Activated CD4-positive, CD25-positive, alpha-beta regulatory T cell treated with anti-CD3 and anti-CD28 coated beads, Interleukin-2, amount 50 U/mL, for 72 hours (primary cell): ENCODE data around the gene RAB2B.

Experiments used
- DNase-seq: peaks from one replicate; pipeline ENCODE4 v3.0.0; 2021

Gene RAB2B

DNA sequence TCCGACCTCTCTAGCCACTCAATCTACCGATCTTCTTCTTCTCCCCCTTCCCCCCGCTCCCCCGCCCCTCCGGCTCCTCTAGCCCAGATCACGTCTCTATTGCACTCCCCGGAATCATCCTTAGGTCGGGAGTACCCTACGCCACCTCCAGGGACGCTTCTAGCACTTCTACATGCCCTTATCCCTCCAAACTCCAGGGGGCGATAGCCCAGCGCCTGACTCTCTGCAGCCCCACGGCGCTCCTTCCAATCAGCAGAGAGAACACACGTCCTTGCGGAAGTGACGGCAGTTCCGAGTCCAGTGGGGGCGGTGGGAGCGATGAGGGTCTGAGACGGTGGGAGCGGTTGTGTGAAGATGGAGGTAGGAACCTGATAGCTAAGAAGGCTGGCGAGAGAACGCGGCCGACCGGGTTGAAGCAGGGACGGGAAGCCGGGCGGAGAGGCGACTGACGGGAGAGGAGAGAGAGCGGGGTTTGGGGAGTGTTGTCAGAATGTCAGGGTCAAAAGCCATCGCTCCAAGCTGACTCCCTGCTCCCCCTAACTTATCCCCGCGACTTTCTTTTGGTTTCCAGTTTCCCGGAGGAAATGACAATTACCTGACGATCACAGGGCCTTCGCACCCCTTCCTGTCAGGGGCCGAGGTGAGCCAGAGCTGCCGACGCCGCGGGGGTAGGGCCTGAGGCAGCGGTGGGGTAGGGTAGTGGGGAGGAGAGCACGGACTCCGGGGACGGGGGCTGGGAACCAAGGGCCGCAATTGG is at the start of gene RAB2B, which contains the start of gene TOX4:
TSS of gene RAB2B (minus strand) at position 35 of the 757 bp plus-strand sequence. CDS start 87 bp downstream, outside the sequence.
TSS of gene TOX4 (plus strand) at position 271 of the 757 bp plus-strand sequence. CDS start at position 355, 84 bp downstream.
- DNase-seq, result peak; percentile 88

DNA sequence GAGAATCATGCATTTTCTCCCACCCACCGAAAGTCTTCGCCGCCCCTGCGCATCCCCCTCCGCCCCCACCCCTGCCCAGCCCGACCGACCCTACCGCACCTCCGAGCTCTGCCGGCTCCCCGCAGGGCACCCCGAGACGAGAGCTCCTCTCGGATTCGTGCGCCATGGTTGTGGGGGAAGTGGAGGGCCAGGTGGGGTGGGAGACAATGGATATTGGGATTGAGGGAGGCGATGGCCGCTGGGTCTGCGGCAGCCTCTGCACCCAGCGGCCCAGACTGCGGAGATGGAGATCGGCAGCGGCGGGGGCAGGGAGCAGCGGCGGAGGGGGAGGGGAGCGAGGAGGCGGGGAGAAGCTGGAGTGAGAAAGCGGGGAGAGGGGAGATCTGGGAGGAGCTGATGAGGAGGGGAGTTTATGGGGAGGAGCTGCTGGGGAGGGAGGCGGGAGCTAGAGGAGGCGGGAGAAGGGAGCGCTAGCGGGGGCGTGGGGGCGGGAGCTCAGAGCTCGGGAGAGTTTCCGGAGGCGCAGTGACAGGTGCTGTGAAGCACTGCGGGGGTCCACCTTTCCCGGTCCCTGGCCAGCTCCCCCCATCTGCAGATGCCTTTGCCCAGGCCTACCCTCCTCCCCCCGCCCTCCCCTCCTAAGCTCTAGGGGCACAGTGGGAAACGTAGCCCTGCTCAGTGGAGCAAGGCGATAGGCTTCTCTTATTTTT is 49.4 kb upstream of the RAB2B start, which contains the start of gene SALL2:
TSS of gene SALL2 (minus strand) at position 385 of the 710 bp plus-strand sequence. CDS start at position 166, 219 bp downstream.
- DNase-seq, result peak; percentile 57

DNA sequence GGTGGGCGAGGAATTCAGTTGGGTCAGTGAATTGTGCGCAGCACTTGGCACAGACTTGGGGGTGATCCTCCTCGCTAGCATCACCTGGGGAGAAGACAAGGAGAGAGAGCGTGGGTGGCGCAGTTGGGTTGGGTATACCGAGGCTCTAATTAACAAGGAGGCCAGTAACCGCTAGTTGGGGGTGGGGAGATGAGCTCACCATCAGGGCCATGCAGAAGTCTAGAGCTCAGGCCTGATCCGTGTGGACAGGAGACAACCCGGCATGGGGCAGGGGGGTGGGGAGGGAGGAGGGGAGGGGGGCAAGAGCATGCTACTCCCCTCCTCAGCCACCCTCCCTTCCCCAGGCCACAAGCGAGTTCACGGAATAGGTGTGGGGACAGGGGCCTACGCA is 48.8 kb upstream of the RAB2B start:
- no peak for DNase-seq

DNA sequence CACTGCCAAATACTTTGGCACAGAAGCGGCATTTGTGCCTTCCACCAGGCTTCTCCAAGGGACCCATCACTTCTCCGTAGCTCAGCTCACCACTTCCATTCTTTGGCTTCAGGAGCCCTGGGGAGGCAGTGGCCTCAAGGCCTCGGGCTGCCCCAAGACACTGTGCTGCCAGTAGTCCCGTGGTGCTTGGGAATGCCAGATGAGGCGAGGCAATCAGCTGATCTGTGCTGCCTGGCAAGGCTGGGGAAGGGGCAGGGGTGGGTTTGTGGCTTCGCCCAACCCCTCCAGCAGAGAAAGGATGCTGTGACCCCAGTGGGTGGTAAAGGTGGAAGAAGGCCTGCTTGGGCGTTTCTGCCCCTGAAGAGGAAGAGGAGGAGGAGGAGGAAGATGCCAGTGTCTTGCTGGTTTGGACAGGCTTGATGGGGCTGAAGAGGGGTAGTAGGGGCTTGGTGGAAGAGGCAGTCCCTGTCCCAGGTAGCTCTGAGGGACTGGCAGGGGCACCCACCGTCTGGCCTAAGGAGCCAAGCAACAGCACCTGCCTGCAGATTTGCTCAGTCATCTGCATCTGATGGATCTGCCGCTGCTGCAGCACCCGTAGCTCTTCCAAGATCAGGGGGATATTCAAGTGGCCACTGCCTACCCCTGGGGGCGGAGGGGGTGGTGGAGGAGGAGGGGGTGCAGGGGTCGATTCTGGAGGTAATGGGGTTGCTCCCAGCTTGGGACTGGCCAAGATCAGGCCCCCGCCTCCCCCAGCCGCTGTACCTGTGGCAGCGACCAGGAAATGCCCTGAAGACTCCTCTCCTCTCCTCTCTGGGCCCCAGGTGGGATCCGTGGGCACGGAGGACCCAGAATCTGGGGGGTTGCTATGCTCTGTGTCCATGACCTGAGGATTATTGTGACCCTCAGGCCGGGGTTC is 48.1 kb upstream of the RAB2B start:
- no peak for DNase-seq

DNA sequence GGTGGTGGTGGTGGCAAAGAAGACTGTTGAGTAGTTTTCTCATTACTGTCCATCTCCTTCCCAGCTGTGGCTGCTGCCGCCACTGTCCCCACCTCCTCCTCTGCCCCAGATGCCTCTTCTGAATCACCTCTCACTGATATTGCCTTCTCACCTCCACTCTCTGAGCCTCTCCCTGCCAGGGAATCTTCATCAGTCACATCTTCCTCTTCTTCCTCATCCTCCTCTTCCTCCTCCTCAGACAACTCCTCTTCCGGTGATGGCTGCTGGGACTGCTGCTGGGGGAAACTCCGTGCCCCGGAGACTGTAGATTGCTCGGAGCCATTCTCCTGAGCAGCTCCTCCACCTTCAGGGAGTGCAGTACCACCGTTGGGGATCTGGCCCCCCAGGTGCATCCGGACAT is 46.4 kb upstream of the RAB2B start:
- DNase-seq, result no peak

DNA sequence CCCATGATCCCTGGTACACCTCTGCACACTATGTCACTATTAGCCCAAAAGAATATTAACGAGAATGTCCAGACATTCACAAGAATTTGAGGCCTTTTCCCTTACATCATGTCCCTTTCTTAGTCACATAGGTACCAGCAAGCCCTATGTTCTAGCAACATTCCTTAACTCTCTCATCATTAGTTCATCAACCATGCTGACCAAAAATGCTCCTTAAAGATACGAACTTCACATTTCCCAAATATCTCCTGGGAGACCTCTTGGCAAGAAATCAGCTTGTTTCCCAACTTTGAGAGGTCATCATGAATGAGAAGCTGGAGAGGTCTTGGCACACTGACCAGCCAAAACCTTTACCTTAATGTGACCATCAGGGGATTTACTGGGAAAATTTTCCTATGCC is 44.7 kb upstream of the RAB2B start:
- no peak for DNase-seq

DNA sequence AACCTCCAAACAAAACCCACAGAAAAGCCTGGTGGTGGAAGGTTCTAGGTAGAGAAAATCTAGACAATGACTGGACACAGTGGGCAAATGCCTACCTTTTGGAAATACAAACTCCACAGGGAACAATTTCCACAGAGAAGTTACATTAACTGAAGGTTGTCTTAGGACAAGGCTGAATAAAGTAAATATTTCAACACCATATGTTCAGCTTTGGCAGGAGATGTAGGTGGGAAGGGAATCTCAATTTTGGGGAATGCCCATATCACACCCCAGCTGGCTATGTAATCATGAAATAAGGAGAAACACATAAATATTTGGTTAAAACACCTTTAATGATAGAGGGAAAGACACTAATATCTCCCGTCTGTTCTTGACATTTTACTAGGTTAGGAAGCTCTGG is 44.0 kb upstream of the RAB2B start:
- DNase-seq, result no peak

DNA sequence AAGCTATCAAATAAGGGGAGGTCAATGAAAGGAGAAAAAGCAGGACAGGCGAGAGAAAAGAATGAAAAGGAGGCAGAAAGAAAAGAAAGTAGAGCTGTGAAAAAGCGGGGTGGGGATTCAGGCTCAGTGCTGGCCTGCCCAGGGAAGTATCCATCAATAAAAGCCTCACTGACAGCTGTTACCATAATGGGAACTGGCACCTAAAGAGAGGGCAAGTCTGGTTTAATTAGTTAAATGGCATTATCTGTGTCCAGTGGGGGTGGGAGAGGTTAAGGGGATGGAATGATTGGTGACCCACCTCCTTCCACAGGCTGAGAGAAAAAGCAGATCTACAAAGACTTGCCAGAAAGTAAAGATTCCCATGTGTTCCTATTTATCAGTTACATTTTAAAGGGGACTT is 42.0 kb upstream of the RAB2B start:
- no peak for DNase-seq

DNA sequence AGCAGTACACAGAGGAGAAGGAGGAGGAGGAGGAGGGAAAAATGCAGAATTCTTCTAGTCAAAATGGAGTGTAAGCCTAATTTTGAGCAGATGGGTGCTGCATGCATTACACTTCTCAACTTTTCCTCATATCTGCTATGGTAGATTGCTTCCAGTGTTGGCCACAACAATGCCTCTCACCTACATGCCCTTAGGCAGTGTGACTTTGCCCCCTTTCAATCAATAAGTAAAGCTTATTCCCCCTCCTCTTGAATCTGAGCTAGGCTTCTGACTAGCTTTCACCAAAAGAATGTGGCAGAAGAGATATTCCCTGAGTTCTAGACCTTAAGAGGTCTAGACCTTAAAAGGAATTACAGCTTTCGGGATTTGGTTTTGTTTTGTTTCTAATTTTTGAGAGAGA is 37.6 kb upstream of the RAB2B start:
- DNase-seq, result no peak

DNA sequence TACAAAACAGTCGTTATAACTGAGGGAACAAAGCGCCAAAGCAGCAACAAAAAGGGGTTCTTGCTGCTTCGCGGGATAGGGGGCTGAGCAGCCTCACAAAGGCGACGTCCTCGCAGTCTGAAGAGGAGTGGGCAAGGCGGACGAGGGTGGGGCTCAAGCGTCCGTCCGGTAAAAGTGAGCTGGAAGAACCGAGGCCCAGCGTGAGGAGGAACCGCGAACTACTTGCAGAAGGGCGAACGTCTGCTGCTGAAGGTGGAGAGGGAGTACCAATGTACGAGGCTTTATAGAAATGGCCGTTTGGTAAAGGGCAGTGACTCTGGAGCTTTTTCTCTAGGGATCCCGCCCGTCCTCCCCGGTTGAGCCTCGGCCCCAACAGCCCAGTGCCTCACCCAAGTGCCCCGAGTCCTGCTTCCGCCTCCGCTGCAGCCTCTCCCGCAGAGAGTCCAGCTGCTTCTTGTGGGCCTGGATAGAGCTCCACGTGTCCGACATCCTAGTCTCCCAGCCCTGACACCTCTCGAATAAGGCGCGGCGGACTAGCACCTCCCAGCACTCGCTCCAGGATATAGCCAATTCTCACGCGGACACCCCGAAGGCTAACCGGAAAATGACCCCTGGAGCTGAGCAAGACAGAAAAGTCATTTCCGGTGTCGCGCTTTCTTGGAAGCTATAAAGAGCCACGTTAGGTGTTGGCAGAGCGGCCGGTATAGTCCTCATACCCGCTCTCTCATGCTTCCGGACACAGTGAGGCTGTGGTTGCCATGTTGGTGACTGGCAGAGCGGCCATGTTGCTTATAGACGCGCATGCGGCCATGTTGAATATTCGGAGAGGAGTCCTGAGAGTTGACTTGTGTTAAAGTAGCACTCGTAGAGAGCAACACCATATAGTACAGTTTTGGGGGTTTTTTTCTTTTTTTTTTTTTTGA is 34.2 kb upstream of the RAB2B start, which contains the start of gene METTL3:
TSS of gene METTL3 (minus strand) at position 606 of the 923 bp plus-strand sequence. CDS start at position 489, 117 bp downstream.
- peak; percentile 88 for DNase-seq

DNA sequence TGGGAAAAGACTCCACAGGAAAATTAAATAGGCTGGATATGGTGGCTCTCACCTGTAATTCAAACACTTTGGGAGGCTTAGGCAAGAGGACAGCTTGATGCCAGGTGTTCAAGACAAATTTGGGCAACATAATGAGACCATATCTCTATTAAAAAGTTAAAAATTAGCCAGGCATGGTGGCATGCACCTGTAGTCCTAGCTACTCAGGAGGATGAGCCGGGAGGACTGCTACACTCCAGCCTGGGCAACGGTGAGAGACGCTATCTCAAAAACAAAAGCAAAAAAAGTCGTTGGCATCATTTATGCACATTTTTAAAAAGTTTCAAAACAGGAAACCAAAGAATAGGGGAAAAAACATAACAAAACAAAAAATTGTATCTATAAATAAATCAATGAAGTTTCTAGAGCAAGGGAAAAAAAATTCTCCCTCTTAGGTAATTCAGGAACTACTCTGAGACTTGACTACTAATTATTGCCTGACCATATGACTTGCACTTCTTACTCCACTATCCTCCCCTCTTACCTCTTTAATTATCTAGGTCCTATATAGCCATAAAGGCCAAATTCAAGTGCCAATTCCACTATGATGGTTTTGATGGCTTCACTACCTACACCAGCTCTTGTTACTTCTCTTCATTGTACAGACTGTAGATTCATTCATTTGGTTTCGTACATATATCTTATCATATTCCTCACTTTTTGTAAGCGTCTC is 32.8 kb upstream of the RAB2B start:
- no peak for DNase-seq

DNA sequence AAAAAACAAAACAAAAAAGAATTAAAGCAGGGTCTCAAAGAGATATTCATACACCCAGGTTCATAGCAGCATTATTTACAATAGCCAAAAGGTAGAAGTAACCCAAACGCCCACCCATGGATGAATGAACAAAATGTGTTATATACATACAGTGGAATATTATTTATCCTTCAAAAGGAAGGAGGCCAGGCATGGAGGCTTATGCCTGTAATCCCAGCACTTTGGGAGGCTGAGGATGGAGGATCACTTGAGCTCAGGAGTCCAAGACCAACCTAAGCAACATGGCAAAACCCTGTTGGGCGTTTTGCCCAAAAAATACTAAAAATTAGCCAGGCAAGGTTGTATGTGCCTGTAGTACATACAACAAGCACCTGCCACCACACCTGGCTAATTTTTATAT is 29.8 kb upstream of the RAB2B start:
- no peak for DNase-seq

DNA sequence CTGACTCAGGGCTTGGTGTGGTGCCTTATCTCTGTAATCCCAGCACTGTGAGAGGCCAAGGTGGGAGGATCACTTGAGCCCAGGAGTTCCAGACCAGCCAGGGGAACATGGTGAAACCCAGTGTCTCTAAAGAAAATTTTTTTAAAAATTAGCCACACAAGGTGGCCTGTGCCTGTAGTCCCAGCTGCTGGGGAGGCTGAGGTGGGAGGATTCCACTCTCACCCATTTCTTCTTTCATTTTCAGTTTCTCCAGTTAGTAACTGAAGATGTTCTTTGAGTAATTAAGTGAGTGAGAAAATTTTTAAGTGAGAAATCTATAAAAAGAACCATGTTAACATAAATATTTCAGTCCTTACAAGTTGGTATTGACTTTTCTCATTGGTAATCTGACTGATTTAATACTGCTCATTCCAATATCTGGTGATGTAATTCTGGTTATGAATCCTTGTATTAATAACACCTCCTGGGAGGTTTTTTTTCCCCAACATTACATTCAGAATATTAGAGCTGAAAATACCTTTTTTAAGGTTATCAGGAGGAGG is 28.3 kb upstream of the RAB2B start:
- no peak for DNase-seq

DNA sequence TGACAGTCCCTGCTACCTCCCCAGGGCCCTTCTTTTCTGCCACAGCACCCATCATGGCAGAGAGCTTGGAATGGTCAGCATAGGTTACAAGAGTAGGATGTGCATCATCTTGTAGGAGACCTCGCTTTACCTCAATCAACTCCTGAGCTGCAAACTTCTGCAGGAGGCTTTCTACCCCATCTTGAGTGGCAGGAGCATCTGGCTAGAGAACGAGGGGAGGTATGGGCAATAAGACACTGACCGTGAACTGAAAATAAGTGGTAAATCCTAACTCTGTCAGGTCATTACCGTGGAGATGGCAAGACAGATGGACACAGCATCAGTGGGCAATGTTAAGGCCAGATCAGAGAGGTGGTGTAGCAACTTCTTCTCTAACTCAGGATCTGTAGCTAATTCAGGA is 26.6 kb upstream of the RAB2B start:
- no peak for DNase-seq

DNA sequence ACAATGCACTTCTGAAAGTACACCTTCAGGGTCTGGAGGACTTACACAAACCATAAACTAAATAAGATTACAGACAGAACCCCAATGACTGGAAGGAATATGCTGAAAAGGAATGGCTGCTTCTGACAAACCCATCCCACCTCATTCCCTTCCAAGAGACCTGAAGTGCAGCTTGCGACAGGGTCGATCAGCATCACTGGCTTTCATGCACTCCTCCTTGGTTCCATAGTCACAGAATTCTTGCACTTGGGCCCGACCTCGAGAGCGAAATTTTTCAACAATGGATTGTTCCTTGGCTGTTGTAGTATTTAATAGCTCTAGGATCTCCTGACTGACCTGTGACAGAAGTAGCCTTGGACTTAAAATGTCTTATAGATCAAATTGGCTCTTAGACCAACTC is 24.8 kb upstream of the RAB2B start:
- DNase-seq, result no peak

DNA sequence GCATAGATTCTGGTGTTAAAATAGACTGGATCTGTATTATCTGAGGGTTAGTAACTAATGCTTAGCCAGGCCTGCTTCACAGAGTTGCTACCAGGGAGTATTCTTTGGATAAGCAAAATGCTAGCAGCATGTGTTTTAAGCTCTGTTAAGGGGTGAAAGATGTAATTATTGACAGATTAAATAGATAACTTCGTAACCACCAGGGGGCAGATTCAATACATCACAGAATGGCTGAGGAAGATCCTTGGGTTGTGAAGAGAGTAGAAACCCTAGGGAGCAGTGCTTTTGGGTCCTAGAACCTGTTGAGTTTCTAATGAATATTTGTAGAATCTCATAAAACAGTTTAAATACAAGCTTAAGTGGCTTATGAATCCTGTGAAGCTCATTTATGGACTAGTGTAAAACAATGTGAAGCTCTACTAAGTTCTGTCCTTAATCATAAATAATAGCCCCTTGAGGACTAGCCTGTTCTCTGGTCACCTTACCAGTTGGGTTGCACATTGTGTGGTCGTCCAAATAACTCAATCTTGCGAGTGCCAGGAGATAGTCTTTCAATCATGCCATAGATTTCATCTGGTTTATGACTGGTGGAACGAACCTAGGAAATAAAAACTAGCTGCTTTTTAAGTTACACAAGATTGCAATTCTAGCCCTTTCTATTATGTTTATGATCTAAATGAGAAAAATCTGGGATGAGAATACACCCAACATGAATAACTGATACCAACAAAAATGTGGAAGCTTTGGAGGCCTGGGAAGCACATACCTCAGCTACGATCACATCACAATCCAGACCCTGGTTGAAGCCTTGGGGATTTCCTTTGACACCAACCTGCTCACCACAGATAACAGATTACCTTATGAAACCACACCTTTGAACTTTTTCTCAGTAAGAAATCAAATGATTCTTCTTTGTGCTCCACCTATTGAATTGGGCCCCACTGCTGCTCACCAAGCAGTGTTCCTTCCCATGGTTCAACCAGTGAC is 22.1 kb upstream of the RAB2B start:
- no peak for DNase-seq

DNA sequence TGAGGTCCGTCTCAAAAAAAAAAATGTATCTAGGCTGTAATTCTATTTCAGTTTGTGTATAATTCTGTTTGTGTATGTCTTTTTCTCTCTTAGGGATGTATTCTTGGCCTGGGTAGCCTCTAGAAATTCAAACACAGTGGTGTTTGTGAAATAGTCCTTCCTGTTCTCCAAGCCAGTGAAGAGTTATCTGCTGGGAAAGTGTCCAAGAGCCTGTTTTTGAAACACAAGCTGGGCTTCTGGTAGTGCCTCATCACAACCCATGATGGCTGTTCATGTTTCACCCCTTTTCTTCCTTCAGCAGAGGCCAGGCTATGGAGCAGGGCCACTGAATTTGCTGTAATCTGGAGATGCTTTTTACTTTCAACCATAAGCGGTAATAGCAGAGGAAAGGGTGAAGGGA is 19.7 kb upstream of the RAB2B start:
- no peak for DNase-seq

DNA sequence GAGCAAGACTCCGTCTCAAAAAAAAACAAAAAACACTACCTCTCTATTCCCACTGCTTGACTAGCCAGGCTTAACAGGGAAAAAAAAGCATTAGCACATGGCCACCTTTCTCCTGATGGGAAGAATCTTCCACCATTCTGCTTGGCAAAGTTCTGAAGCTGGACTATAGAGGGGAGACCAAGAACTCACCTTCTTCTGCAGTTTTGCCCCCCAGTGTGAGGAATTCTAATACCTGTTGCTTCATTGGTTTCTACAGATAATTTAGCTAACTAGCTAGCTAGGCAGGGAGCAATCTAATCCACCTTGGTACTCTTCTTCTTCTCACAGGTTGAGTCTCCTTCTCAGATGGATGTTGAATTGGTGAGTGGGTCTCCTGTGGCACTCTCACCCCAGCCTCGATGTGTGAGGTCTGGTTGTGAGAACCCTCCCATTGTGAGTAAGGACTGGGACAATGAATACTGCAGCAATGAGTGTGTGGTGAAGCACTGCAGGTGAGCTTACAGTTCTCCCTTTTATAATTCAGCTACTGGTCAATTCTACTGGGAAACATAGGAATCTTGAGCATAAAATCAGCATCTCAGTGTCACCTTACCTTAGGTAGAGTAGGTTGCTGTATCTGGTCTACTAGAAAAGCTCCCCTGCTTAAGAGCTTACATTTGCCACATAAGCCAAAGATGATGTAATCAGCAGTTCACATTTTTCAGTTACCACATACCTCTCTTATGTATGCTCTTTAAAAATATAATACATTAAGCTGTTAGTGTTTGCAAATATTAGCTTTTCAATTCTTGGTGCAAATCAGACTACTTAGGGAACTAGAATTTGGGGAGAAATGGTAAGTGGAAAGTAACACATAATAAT is 18.4 kb upstream of the RAB2B start:
- DNase-seq, result no peak

DNA sequence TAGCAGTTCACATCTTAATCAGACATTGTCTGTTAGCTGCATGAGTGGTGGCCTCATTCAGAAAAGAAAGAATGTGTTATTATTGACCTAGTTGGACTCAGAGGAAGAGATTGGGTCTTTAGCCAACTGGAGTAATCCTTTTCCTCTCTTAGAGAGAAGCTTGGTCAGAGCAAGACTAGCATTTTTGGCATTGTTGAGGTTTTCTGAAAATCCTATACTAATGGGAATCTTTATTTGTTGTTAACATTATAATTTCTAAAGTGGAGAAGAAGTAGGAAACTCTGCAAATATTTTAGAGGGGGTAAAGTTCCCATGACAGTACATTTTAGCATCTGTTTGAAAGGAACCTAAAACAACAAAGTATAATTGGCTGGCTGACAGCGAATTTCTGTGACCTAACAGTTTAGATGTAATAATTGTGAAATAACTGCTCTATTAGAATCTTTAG is 9.9 kb upstream of the RAB2B start:
- no peak for DNase-seq
